IMR-90 (cell line): ENCODE data around the gene TCERG1L. TPM values are rescaled to one million over a fixed set of nuclear protein-coding genes. Genes with fewer than 3 reads are reported as not detected.

Experiments
- ATAC-seq: fragments of 200-7000 bp; cut with Tn5 transposase; 2 replicates; pipeline ENCODE4 v1.9.1; 2020; ENCODE audit warnings: low read depth, mild to moderate bottlenecking, moderate library complexity
- BruUV-seq: library from RNA; stranded (reverse); fragments of 400-500 nt; replicated peaks from 2 replicates; lab custom pipeline; 2021; lab: Mats Ljungman, UMichigan
- CTCF ChIA-PET: fragments of 300-600 bp; formaldehyde crosslinking; extraction: SDS; loops from one replicate; lab custom pipeline; 2021; ENCODE audit warnings: antibody characterized with exemption; lab: Yijun Ruan, JAX
- POLR2A ChIA-PET: fragments of 300-600 bp; sonication (Branson Sonifier 250); formaldehyde crosslinking; loops from one replicate; lab custom pipeline; 2022; ENCODE audit warnings: antibody characterized with exemption; ENCODE audit not compliant: unreplicated experiment; lab: Charles Lee
- DNase-seq: peaks from one replicate; pipeline ENCODE4 v3.0.0; 2013
- H2AFZ ChIP-seq: replicated peaks from 2 replicates; pipeline ENCODE3; 2013; ENCODE audit warnings: low read length, mild to moderate bottlenecking; ENCODE audit not compliant: poor library complexity
- H2AK5ac ChIP-seq: 2 replicates; pipeline ENCODE4 v1.6.1; 2013; ENCODE audit warnings: low read depth, low read length, inconsistent platforms
- H2AK9ac ChIP-seq: replicated peaks from 2 replicates; pipeline ENCODE3; 2013; ENCODE audit warnings: mild to moderate bottlenecking, low read depth, low read length, moderate library complexity; ENCODE audit not compliant: poor library complexity
- H2BK120ac ChIP-seq: 2 replicates; pipeline ENCODE4 v1.6.1; 2013; ENCODE audit warnings: low read depth, low read length, inconsistent platforms
- H2BK15ac ChIP-seq: 3 replicates; pipeline ENCODE4 v1.6.1; 2013; ENCODE audit warnings: low read depth, low read length, inconsistent platforms
- H2BK20ac ChIP-seq: 2 replicates; pipeline ENCODE4 v1.6.1; 2013; ENCODE audit warnings: low read depth, mild to moderate bottlenecking, inconsistent platforms, low read length, moderate library complexity
- H2BK5ac ChIP-seq: 2 replicates; pipeline ENCODE4 v1.6.1; 2013; ENCODE audit warnings: mild to moderate bottlenecking, low read depth, low read length, inconsistent platforms; ENCODE audit not compliant: poor library complexity, severe bottlenecking
- H3K14ac ChIP-seq: replicated peaks from 2 replicates; pipeline ENCODE4 v1.6.1; 2013; ENCODE audit warnings: low read depth, low read length, inconsistent platforms
- H3K18ac ChIP-seq: 2 replicates; pipeline ENCODE4 v1.6.1; 2013; ENCODE audit warnings: low read depth, low read length, control low read depth
- H3K23ac ChIP-seq: 2 replicates; pipeline ENCODE4 v1.6.1; 2013; ENCODE audit warnings: low read depth, low read length, inconsistent platforms
- H3K27ac ChIP-seq: 2 replicates; pipeline ENCODE4 v1.5.1; 2013; ENCODE audit warnings: mild to moderate bottlenecking, control low read depth, low read length; ENCODE audit not compliant: insufficient read depth
- H3K27me3 ChIP-seq: 2 replicates; pipeline ENCODE4 v1.6.1; 2013; ENCODE audit warnings: low read length; ENCODE audit not compliant: control insufficient read depth, insufficient read depth
- H3K36me3 ChIP-seq: 2 replicates; pipeline ENCODE4 v1.6.1; 2013; ENCODE audit warnings: low read length, mixed read lengths; ENCODE audit not compliant: control insufficient read depth, insufficient read depth
- H3K4ac ChIP-seq: 2 replicates; pipeline ENCODE4 v1.6.1; 2013; ENCODE audit warnings: low read depth, low read length, inconsistent platforms
- H3K4me1 ChIP-seq: 2 replicates; pipeline ENCODE4 v1.6.1; 2013; ENCODE audit warnings: low read length, mixed read lengths; ENCODE audit not compliant: control insufficient read depth, insufficient read depth
- H3K4me2 ChIP-seq: 2 replicates; pipeline ENCODE4 v1.6.1; 2013; ENCODE audit warnings: low read depth, mild to moderate bottlenecking, control low read depth, low read length, moderate library complexity
- H3K4me3 ChIP-seq: 2 replicates; pipeline ENCODE4 v1.5.1; 2013; ENCODE audit warnings: low read depth, mild to moderate bottlenecking, control low read depth, low read length, moderate library complexity; ENCODE audit not compliant: insufficient read depth
- H3K56ac ChIP-seq: 2 replicates; pipeline ENCODE4 v1.6.1; 2013; ENCODE audit warnings: low read length, inconsistent platforms; ENCODE audit not compliant: insufficient read depth; ENCODE audit errors: extremely low read depth
- H3K79me1 ChIP-seq, 2 experiments: 2 replicates each; pipeline ENCODE4 v1.6.1; 2013; ENCODE audit warnings: low read length in 2 of 2, inconsistent platforms in 1 of 2, low read depth in 1 of 2
- H3K9ac ChIP-seq: 2 replicates; pipeline ENCODE4 v1.6.1; 2013; ENCODE audit warnings: low read depth, low read length, control low read depth
- H3K9me1 ChIP-seq: 2 replicates; pipeline ENCODE4 v1.6.1; 2013; ENCODE audit warnings: low read length, inconsistent platforms; ENCODE audit not compliant: insufficient read depth
- H3K9me3 ChIP-seq: 2 replicates; pipeline ENCODE4 v1.6.1; 2013; ENCODE audit warnings: low read length; ENCODE audit not compliant: control insufficient read depth, insufficient read depth
- H4K20me1 ChIP-seq: 2 replicates; pipeline ENCODE4 v1.6.1; 2013; ENCODE audit warnings: low read length, inconsistent platforms; ENCODE audit not compliant: insufficient read depth
- H4K5ac ChIP-seq: 2 replicates; pipeline ENCODE4 v1.6.1; 2013; ENCODE audit warnings: mild to moderate bottlenecking, low read depth, low read length, control low read depth
- H4K8ac ChIP-seq, 2 experiments: 2 replicates each; pipeline ENCODE4 v1.6.1; 2013; ENCODE audit warnings: low read depth in 2 of 2, low read length in 2 of 2, control low read depth in 1 of 2, inconsistent platforms in 1 of 2
- H4K91ac ChIP-seq: 2 replicates; pipeline ENCODE4 v1.6.1; 2013; ENCODE audit warnings: low read depth, low read length, inconsistent platforms; ENCODE audit not compliant: insufficient read depth
- BHLHE40 ChIP-seq: fragments of 150-350 bp; IDR thresholded peaks from 2 replicates; pipeline ENCODE4 v1.6.1; 2016; ENCODE audit warnings: mild to moderate bottlenecking, low read depth, low read length
- POLR2A ChIP-seq: IDR thresholded peaks from 2 replicates; pipeline ENCODE4 v1.6.1; 2012; ENCODE audit warnings: mild to moderate bottlenecking, low read depth, low read length
- RCOR1 ChIP-seq: IDR thresholded peaks from 2 replicates; pipeline ENCODE4 v1.6.1; 2012; ENCODE audit warnings: mild to moderate bottlenecking, low read length, improper control_type of control experiment; ENCODE audit not compliant: insufficient replicate concordance
- SMC3 ChIP-seq: fragments of 150-350 bp; IDR thresholded peaks from 2 replicates; pipeline ENCODE4 v1.6.1; 2016; ENCODE audit warnings: low read depth, mild to moderate bottlenecking, antibody characterized with exemption, low read length, moderate library complexity
- WGBS, 2 experiments: methylation state at CpG; one replicate each; pipeline versions ENCODE4 v1.1.5 to v1.1.7; 2013; ENCODE audit warnings: missing lambda C conversion rate in 2 of 2; ENCODE audit not compliant: insufficient read length in 1 of 2; ENCODE audit errors: extremely low coverage in 2 of 2; 5-methylcytosine and 5-hydroxymethylcytosine counted together
- dilution Hi-C: fragments of 300-500 bp; cut with HindIII; formaldehyde crosslinking; loops from one replicate; pipeline ENCODE4 v1.14.3; 2018; ENCODE audit warnings: low sequenced_read_pairs; ENCODE audit not compliant: unreplicated experiment
- in situ Hi-C: fragments of 300-500 bp; cut with MboI; formaldehyde crosslinking; loops from 3 replicates; pipeline ENCODE4 v1.14.3; 2019; ENCODE audit warnings: low sequenced_read_pairs, inconsistent platforms, mixed read lengths
- intact Hi-C: fragments of 100-400 bp; cut with micrococcal nuclease; formaldehyde crosslinking; loops from 2 replicates; pipeline ENCODE4 v1.10.0; 2022
- polyA plus RNA-seq, 3 experiments: library from polyadenylated mRNA; depleted of rRNA; stranded (reverse); fragments of >200 nt; gene quantifications; 2 replicates each; pipeline ENCODE4 v1.2.3, GENCODE V29; 2012; ENCODE audit warnings: low replicate concordance in 1 of 3
- total RNA-seq: library from RNA; depleted of rRNA; stranded (reverse); fragments of >200 nt; gene quantifications from 2 replicates; pipeline ENCODE4 v1.2.3, GENCODE V29; 2012

The TCERG1L gene
- total and polyA plus RNA-seq, 2 of the 4 experiments (the other 2 are of a cell fraction) = not detected

DNA sequence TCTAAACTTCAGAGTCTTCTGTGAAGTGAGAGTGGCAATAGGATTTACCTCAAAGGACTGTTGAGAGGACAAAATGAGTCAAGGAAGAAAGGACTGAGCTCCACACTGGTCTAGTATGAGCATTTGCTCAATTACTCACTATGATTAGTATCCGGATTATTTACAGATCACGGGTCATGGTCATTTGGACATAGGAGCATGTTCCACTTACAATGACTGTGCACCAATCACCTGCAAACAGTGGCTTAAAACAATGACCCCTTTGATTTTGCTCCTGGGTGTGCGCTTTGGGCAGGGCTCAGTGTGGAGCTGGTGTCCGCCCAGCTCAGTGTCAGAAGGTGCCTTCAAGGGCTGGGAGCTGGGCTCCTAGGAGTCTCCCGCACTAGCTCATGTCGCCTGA, 225.4 kb downstream of the TCERG1L start:
- H3K27me3 ChIP-seq = no peaks in the 10 kb centered on the region
- H2AK9ac ChIP-seq = no peak overlapping the region
- no peak overlapping the region for H3K56ac ChIP-seq
- H3K9me3 ChIP-seq = peaks cover 73% of the 10 kb centered on the region
- no peak overlapping the region for H3K27ac ChIP-seq
- no TSS peak for BruUV-seq
- H3K14ac ChIP-seq = no peak overlapping the region
- H3K4me1 ChIP-seq = no peaks in the 10 kb centered on the region
- 50% methylated on average over 1 of the region's 6 CpGs; no CpG with 5 or more reads in 1 of the 2 experiments for WGBS, 2 experiments
- no peak overlapping the region for H3K9ac ChIP-seq
- ATAC-seq (no peak), DNase-seq (no peak)
- H2AK5ac ChIP-seq = no peak overlapping the region
- H3K4me2 ChIP-seq = no peak overlapping the region
- H3K4ac ChIP-seq = no peak overlapping the region
- H2AFZ ChIP-seq = no peak overlapping the region
- ChIA-PET POLR2A (no interaction called here), CTCF (no interaction called here)
- H2BK5ac ChIP-seq = no peak overlapping the region
- H4K5ac ChIP-seq = no peak overlapping the region
- no peak overlapping the region for H2BK120ac ChIP-seq
- no peak overlapping the region for H3K18ac ChIP-seq
- H3K79me1 ChIP-seq = no peaks in the 10 kb centered on the region
- dilution Hi-C loops (no loop called here), in situ Hi-C loops (no loop called here), intact Hi-C loops (no loop called here)
- H3K36me3 ChIP-seq = no peaks in the 10 kb centered on the region
- no peaks in the 10 kb centered on the region for H4K20me1 ChIP-seq
- no peak overlapping the region for H4K8ac ChIP-seq
- TF ChIP-seq POLR2A (no peak), BHLHE40 (no peak), SMC3 (no peak), RCOR1 (no peak)
- H2BK20ac ChIP-seq = no peak overlapping the region
- H2BK15ac ChIP-seq = no peak overlapping the region
- no peak overlapping the region for H4K91ac ChIP-seq
- H3K23ac ChIP-seq = no peak overlapping the region
- H3K4me3 ChIP-seq = no peak overlapping the region
- H3K9me1 ChIP-seq = no peaks in the 10 kb centered on the region
